Natural killer cell (primary cell): ENCODE results near the gene PRKD3. TPM values are rescaled to one million over a fixed set of nuclear protein-coding genes. Genes with fewer than 3 reads are reported as not detected.

Experiments used
- ATAC-seq, 3 donors: fragments of 150-1000 bp in 2 of 3; fragments of 200-7000 bp in 1 of 3; cut with Tn5 transposase; 1 replicate in 1 of 3; 2 replicates in 2 of 3; pipeline ENCODE4 v1.10.0; 2021; ENCODE audit warnings: mild to moderate bottlenecking in 2 of 3, moderate library complexity in 2 of 3
- DNase-seq, 2 donors: peaks; one replicate each; pipeline versions ENCODE4 v3.0.0 to v3.0.0-alpha.2; 2013 to 2021; ENCODE audit warnings: mixed read lengths in 1 of 2
- H3K27ac ChIP-seq: one replicate; pipeline ENCODE4 v1.5.1; 2013; ENCODE audit warnings: mild to moderate bottlenecking, low read length
- H3K27me3 ChIP-seq: one replicate; pipeline ENCODE4 v1.6.1; 2013; ENCODE audit warnings: low read length; ENCODE audit not compliant: control insufficient read depth, insufficient read depth
- H3K36me3 ChIP-seq: one replicate; pipeline ENCODE4 v1.6.1; 2013; ENCODE audit warnings: low read length; ENCODE audit not compliant: control insufficient read depth, insufficient read depth
- H3K4me1 ChIP-seq: one replicate; pipeline ENCODE4 v1.6.1; 2013; ENCODE audit warnings: low read length; ENCODE audit not compliant: control insufficient read depth, insufficient read depth
- H3K4me3 ChIP-seq: one replicate; pipeline ENCODE4 v1.5.1; 2013; ENCODE audit warnings: low read length
- H3K9me3 ChIP-seq: one replicate; pipeline ENCODE4 v1.6.1; 2013; ENCODE audit warnings: low read length; ENCODE audit not compliant: control insufficient read depth, insufficient read depth
- H3K27ac Mint-ChIP-seq, 2 donors: one replicate each; pipeline ENCODE4 v1.8.0; 2022; ENCODE audit warnings: mild to moderate bottlenecking in 2 of 2, mixed read lengths in 2 of 2, moderate library complexity in 1 of 2
- H3K27me3 Mint-ChIP-seq, 2 donors: one replicate each; pipeline ENCODE4 v1.8.0; 2022; ENCODE audit warnings: low read depth in 2 of 2, mixed read lengths in 2 of 2
- H3K36me3 Mint-ChIP-seq: one replicate; pipeline ENCODE4 v1.8.0; 2022; ENCODE audit warnings: mixed read lengths
- H3K4me1 Mint-ChIP-seq, 2 donors: one replicate each; pipeline ENCODE4 v1.8.0; 2022; ENCODE audit warnings: mixed read lengths in 2 of 2
- H3K4me3 Mint-ChIP-seq: one replicate; pipeline ENCODE4 v1.8.0; 2022; ENCODE audit warnings: mild to moderate bottlenecking, moderate library complexity, mixed read lengths
- H3K9me3 Mint-ChIP-seq, 2 donors: one replicate each; pipeline ENCODE4 v1.8.0; 2022; ENCODE audit warnings: mixed read lengths in 2 of 2
- CTCF ChIP-seq: fragments of 200-600 bp; IDR thresholded peaks from one replicate; pipeline ENCODE4 v1.8.0; 2022; ENCODE audit warnings: antibody characterized with exemption
- WGBS: methylation state at CpG from one replicate; pipeline ENCODE4 v1.1.7; 2013; ENCODE audit warnings: missing lambda C conversion rate; ENCODE audit not compliant: insufficient coverage; 5-methylcytosine and 5-hydroxymethylcytosine counted together
- intact Hi-C: fragments of 100-400 bp; cut with micrococcal nuclease; formaldehyde crosslinking; loops from one replicate; pipeline ENCODE4 v1.14.2; 2022
- total RNA-seq, 4 donors: library from RNA; stranded (reverse); fragments of 120-200 nt in 1 of 4; gene quantifications; one replicate each; pipeline versions ENCODE4 v1.2.3 to v1.2.4, GENCODE V29; 2013 to 2022

The PRKD3 gene
- total RNA-seq, 3 donors from 2014 or later (not counting 1 experiment from before 2014, with no cell fraction given): 64.4 to 76.2 (median 65.1) TPM

DNA sequence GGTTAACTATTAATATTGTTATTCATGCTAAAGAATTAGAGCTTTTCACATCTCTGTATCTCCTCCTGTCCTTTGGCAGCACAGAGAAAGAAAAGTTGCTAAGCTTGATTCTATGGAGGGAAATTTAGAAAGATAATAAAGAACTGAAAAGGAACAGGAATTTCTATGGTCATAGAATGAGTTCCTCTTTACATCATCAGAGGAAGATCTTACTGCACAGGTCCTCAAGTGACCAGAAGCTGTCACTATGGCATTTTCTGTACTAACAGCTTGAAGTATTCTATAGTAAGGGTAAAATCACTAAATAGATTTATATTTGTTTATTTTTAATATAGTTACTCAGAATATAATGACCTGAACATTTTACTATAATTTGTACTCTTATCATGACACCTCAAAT lies 6.0 kb upstream of the PRKD3 start:
- no peak overlapping the region for H3K4me3 ChIP-seq
- H3K27ac ChIP-seq: no peak overlapping the region
- no peaks in the 10 kb centered on the region for H3K36me3 ChIP-seq
- H3K27me3 ChIP-seq: peaks cover 3% of the 10 kb centered on the region
- H3K9me3 Mint-ChIP-seq: no peaks in the 10 kb centered on the region
- H3K4me1 Mint-ChIP-seq: peaks cover 0 to 2% of the 10 kb centered on the region in 2 donors
- H3K4me1 ChIP-seq: peaks cover 1% of the 10 kb centered on the region
- ATAC-seq (no peak), DNase-seq (no peak)
- no peaks in the 10 kb centered on the region for H3K9me3 ChIP-seq
- no peak overlapping the region for H3K4me3 Mint-ChIP-seq
- intact Hi-C loops: no loop called here
- no peak overlapping the region for H3K27ac Mint-ChIP-seq
- H3K36me3 Mint-ChIP-seq: no peaks in the 10 kb centered on the region
- TF ChIP-seq CTCF: no peak
- H3K27me3 Mint-ChIP-seq: peaks cover 21 to 51% of the 10 kb centered on the region in 2 donors

DNA sequence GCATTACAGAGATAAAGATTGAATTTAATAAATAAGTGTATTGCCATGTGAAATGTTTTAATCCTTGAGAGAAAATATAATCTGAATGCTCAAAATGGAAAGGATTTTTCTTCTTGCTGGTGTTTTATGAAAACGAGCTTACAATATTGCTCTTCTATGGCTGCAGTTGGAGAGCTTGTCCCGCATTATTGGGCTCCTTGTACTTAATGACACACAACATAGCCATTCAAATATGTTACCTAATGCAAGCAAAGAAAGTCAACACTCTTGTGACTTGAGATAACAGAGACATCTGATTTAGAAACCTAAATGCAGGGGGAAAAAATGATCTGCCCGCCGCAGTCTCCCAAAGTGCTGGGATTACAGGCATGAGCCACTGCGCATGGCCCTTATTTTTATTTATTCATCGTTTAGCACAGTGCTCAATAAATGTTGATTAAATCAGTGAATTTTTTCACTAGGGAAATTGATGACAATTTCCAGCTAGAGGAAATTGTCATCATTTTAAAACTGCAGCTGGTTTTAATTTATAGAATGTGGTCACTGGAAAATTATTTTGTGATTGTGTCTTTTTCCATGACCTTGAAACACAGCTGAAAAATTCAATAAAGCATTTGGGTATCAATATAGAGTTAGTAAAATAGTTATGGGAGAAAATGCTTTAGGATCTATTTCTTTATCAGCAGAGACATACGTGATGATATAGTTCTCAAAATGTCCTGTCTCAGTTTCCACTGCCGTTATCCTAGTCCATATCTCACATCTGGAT lies 2.4 kb upstream of the PRKD3 start:
- H3K27me3 ChIP-seq: peaks cover 3% of the 10 kb centered on the region
- ATAC-seq (no peak), DNase-seq (no peak)
- H3K4me1 Mint-ChIP-seq: peaks cover 17 to 23% of the 10 kb centered on the region in 2 donors
- peaks cover 15 to 30% of the 10 kb centered on the region in 2 donors for H3K27me3 Mint-ChIP-seq
- H3K9me3 ChIP-seq: no peaks in the 10 kb centered on the region
- H3K9me3 Mint-ChIP-seq: no peaks in the 10 kb centered on the region
- H3K27ac ChIP-seq: no peak overlapping the region
- TF ChIP-seq CTCF: no peak
- peaks cover 20% of the 10 kb centered on the region for H3K4me1 ChIP-seq
- H3K4me3 Mint-ChIP-seq: peak overlapping the region; percentile 4
- H3K4me3 ChIP-seq: no peak overlapping the region
- no peaks in the 10 kb centered on the region for H3K36me3 ChIP-seq
- H3K36me3 Mint-ChIP-seq: no peaks in the 10 kb centered on the region
- WGBS: 97% methylated on average over 8 of the region's 8 CpGs
- peak overlapping the region in 1 of 2 donors; percentile 76 for H3K27ac Mint-ChIP-seq
- intact Hi-C loops: no loop called here

GRCh38 chr2:37326285-37326684 lies 1.7 kb upstream of the PRKD3 start:
- peak overlapping the region in 1 of 2 donors; percentile 76 for H3K27ac Mint-ChIP-seq
- no peaks in the 10 kb centered on the region for H3K36me3 ChIP-seq
- H3K4me1 Mint-ChIP-seq: peaks cover 24 to 29% of the 10 kb centered on the region in 2 donors
- ATAC-seq (no peak), DNase-seq (no peak)
- no peaks in the 10 kb centered on the region for H3K36me3 Mint-ChIP-seq
- no peaks in the 10 kb centered on the region for H3K9me3 ChIP-seq
- no peak overlapping the region for H3K4me3 ChIP-seq
- peaks cover 3% of the 10 kb centered on the region for H3K27me3 ChIP-seq
- TF ChIP-seq CTCF: no peak
- intact Hi-C loops: no loop called here
- peak overlapping the region; percentile 66 for H3K4me3 Mint-ChIP-seq
- no peak overlapping the region for H3K27ac ChIP-seq
- peaks cover 20% of the 10 kb centered on the region for H3K4me1 ChIP-seq
- 26% methylated on average over 1 of the region's 2 CpGs for WGBS
- no peaks in the 10 kb centered on the region for H3K9me3 Mint-ChIP-seq
- H3K27me3 Mint-ChIP-seq: peaks cover 13 to 24% of the 10 kb centered on the region in 2 donors
